GM20000 (cell line): ENCODE measurements around the gene ANKS1B.

Experiments used
- DNase-seq: peaks from one replicate; pipeline ENCODE4 v3.0.0; 2012; ENCODE audit warnings: low spot score
- TF ChIP-seq, protein P1 (sequence below): IDR thresholded peaks from 2 replicates; pipeline ENCODE4 v1.5.1; 2012; ENCODE audit warnings: mild to moderate bottlenecking, control low read depth; ENCODE audit errors: extremely low read depth, missing control alignments

The ANKS1B gene

DNA sequence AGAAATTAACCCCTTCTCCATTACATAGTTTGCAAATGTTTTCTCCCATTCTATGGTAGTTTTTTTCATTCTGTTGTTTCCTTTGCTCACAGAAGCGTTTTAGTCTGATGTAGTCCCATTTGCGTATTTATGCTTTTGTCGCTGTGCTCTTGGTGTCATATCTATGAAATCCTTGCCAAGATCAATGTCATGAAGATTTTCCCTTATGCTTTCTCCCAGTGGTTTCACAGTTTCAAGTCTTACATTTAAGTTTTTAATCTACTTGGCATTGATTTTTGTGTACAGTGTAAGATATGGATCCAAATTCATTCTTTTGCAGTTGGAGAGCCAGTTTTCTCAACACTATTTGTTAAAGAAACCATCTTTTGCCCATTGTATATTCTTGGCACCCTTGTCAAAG is 982.0 kb downstream of the ANKS1B start:
- no peak for DNase-seq
- TF ChIP-seq, protein P1, sequence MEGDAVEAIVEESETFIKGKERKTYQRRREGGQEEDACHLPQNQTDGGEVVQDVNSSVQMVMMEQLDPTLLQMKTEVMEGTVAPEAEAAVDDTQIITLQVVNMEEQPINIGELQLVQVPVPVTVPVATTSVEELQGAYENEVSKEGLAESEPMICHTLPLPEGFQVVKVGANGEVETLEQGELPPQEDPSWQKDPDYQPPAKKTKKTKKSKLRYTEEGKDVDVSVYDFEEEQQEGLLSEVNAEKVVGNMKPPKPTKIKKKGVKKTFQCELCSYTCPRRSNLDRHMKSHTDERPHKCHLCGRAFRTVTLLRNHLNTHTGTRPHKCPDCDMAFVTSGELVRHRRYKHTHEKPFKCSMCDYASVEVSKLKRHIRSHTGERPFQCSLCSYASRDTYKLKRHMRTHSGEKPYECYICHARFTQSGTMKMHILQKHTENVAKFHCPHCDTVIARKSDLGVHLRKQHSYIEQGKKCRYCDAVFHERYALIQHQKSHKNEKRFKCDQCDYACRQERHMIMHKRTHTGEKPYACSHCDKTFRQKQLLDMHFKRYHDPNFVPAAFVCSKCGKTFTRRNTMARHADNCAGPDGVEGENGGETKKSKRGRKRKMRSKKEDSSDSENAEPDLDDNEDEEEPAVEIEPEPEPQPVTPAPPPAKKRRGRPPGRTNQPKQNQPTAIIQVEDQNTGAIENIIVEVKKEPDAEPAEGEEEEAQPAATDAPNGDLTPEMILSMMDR = no peak

DNA sequence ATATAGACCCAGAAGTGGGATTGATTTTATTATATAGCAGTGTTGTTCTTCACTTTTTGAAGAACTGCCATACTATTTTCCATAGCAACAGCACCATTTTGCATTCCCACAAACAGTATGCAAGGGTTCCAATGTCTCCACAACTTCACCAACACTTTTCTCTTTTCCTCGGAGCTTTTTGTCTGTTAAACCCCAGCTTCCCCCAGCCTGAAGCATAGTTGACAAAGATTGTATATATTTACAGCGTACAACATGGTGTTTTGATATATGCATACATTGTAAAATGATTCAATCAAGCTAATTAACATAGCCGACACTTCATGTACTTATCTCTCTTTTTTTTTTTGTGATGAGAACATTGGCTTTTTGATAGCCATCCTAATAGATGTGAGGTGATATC is 982.6 kb downstream of the ANKS1B start:
- TF ChIP-seq, protein P1 = no peak
- no peak for DNase-seq

DNA sequence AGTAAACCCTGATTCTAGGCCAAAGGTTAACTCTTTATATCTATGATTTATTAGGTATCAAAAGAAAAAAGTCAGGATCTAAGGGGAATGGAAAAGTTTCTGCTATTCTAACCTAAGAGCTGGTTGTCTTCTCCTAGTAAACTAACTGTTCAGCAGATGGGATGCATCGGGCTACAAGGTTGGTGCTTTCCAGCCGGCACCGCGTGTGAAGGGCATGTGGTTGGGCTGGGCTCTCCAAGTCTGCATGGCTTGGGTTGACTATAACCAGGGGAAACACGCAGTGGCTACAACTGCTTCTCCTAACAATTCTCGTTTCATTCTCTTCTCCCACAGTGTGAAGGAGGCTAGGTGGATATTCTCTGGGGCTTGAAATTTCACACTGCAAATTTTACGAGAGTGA is 985.2 kb downstream of the ANKS1B start:
- no peak for DNase-seq
- TF ChIP-seq, protein P1 = no peak

DNA sequence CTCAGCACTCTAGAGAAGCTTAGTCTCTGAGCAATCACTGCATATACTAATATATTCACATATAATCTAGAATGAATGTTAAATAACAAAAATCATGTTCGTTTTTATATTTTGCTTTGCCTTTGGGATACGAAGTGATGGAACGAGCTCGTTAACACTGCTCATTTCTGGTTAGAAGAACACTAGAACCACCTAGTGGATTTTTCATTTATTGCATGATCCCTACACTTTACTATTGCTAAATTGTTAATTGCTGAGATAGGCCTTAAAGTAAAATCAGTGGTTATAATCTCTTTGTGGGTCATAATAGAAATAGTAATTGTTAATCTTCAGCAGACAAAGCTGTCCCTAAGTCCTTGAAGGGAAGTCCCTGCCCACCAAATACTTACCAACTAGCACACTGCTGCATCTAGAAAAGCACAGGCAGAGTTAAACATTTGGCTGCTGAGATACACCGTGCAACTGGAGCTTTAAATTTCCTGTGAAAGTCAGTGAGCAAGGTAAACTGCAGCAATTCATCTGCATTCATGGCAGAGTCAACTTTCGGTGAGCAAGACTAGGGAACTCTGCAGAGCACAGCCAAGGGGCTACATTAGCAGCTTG is 985.9 kb downstream of the ANKS1B start:
- peak; percentile 45 for DNase-seq

DNA sequence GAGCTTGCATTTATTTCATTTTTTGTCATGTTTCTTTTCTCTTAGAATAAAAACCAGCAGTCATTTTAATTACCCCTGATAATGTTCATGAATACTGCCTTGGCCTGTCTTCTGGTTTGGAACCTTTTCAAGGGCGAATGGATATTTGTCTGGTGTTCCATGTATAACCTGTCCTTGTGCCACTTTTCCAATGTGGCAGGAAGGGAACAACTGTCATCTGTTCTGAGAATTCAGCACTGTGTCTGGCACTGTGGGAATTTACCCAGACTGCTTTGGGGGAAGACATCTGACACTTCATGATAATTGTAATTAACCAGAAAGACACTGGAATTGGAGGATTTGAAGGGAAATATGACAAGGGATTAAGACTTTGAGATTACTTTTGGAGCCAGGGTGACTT is 986.8 kb downstream of the ANKS1B start:
- no peak for DNase-seq
- TF ChIP-seq, protein P1 = no peak

More for the DNA sequence above, 985.9 kb downstream of the ANKS1B start:
- TF ChIP-seq, protein P1 = peak; percentile 50

DNA sequence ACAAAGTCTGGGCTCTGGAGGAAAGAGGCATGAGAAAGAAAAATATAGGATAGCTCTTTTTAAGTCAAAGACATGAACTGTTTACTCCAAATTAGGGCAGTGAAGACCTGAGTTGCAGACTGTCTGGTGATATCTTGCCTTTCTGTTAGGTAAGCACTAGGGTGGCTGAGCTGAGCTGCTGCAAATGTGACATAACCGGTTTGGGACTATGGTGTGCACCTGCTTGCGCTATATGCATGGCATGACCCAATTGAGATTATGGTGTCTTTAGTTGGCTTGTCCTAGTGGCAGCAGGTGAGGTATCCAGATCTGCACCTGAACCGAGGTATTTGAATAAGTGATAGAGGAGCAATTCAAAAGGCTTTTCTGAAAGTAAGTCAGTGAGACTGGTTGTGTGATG is 994.1 kb downstream of the ANKS1B start:
- no peak for DNase-seq
- TF ChIP-seq, protein P1 = no peak

DNA sequence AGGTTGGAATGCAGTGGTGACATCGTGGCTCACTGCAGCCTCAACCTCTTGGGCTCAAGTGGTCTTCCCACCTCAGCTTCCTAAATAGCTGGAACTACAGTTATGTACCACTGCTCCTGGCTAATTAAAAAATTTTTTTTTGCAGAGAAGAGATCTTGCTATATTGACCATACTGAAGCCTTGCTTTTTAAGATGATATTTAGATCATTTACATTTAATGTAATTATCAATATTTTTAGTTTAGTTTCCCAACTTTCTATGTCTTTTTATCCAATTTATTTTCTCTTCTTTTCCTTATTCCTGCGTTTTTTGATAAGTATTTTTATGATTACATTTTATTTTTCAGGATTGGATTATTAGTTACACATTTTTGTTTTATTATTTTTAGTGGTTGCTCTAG is 999.6 kb downstream of the ANKS1B start:
- TF ChIP-seq, protein P1 = no peak

More for the DNA sequence above, 999.6 kb downstream of the ANKS1B start:
- DNase-seq = no peak
